AG04449 (cell line): ENCODE measurements around the gene CDK8.

ENCODE experiments used
- CTCF ChIA-PET: fragments of 350-600 bp; formaldehyde crosslinking; extraction: SDS; loops from one replicate; lab custom pipeline; 2021; ENCODE audit warnings: antibody characterized with exemption; lab: Yijun Ruan, JAX
- POLR2A ChIA-PET: fragments of 400-600, 350-600 bp; formaldehyde crosslinking; extraction: SDS; loops from one replicate; lab custom pipeline; 2020; ENCODE audit warnings: antibody characterized with exemption, inconsistent platforms; lab: Yijun Ruan, JAX
- DNase-seq: peaks from one replicate; pipeline ENCODE4 v3.0.0-alpha.2; 2010; ENCODE audit warnings: low read depth, low spot score
- H3K4me3 ChIP-seq: 2 replicates; pipeline ENCODE4 v1.5.1; 2011; ENCODE audit warnings: low read depth, mild to moderate bottlenecking, control low read depth, low read length
- TF ChIP-seq, protein P1 (sequence below): IDR thresholded peaks from one replicate; pipeline ENCODE4 v1.5.1; 2011; ENCODE audit warnings: mild to moderate bottlenecking, moderate library complexity, low read length, control low read depth, inconsistent platforms; ENCODE audit not compliant: insufficient read depth; ENCODE audit errors: missing control alignments

CDK8 gene

DNA sequence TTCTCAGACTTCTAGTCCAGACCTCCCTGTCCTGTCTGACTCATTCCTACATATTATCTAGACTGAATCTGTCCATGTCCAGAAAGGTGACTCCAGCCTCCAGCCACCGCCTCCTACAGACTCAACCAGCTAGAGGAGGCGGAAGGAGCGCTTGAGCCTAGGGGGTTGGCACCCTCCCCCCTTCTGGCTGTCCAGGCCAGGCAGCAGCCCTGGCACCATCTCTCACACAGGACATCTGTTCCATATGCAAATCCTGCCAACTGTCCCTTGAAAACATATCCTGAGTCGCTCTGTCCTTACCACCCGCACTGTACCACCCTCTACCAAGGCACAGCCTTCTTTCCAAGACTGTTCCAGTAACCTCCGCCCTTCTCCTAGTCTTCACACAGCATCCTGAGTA is 152.9 kb downstream of the CDK8 start:
- TF ChIP-seq, protein P1, sequence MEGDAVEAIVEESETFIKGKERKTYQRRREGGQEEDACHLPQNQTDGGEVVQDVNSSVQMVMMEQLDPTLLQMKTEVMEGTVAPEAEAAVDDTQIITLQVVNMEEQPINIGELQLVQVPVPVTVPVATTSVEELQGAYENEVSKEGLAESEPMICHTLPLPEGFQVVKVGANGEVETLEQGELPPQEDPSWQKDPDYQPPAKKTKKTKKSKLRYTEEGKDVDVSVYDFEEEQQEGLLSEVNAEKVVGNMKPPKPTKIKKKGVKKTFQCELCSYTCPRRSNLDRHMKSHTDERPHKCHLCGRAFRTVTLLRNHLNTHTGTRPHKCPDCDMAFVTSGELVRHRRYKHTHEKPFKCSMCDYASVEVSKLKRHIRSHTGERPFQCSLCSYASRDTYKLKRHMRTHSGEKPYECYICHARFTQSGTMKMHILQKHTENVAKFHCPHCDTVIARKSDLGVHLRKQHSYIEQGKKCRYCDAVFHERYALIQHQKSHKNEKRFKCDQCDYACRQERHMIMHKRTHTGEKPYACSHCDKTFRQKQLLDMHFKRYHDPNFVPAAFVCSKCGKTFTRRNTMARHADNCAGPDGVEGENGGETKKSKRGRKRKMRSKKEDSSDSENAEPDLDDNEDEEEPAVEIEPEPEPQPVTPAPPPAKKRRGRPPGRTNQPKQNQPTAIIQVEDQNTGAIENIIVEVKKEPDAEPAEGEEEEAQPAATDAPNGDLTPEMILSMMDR: no peak
- no peak overlapping the region for H3K4me3 ChIP-seq
- DNase-seq: no peak
- ChIA-PET POLR2A (no interaction called here), CTCF (no interaction called here)

DNA sequence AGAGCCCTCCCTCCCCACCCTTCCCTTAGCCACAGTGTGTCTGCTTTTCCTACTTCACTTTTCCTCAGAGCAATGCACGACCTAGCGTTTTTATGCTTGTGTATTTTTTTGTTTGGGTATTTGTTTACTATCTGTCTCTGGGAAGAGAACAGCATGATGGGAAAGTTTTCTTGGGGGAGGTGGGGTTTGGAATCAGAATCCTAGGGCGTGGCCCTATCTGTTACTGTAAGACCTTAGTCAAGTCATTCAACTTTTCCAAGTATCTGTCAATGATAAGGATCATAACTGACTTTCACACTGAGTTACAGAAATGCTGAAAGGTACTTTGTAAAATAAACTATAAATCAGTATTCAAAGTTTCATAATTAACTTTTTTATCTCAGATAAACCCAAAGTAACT is 157.3 kb downstream of the CDK8 start:
- CTCF ChIA-PET: interaction anchor here (1.2 kb wide), 1 partner anchor 226 kb away, joined by 3 read pairs; no protein-coding TSS in a partner anchor
- no peak for DNase-seq
- POLR2A ChIA-PET: no interaction called here
- TF ChIP-seq, protein P1: no peak
- H3K4me3 ChIP-seq: no peak overlapping the region

DNA sequence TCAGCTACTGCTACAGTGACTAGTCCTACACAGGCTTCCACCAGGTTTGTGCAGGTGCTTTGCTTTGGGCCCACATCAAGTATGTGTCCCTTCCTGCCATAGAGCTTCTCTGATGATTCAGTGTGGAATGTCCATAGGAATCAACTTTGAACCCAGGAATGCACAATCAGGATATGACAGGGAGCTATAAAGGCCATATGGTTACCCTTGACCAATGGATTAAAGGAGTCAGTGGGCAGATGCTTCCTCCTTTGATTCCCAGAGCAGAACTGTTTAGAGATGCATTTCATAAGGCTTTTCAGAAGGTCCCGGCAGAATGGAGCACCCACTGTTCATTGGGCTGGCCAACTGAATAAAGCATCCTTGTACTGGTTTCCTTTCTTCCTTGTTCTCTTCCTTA is 158.3 kb downstream of the CDK8 start:
- CTCF ChIA-PET: interaction anchor here (1.2 kb wide), 1 partner anchor 227 kb away, joined by 3 read pairs; no protein-coding TSS in a partner anchor
- no peak overlapping the region for H3K4me3 ChIP-seq
- no peak for DNase-seq
- TF ChIP-seq, protein P1: no peak
- POLR2A ChIA-PET: no interaction called here

DNA sequence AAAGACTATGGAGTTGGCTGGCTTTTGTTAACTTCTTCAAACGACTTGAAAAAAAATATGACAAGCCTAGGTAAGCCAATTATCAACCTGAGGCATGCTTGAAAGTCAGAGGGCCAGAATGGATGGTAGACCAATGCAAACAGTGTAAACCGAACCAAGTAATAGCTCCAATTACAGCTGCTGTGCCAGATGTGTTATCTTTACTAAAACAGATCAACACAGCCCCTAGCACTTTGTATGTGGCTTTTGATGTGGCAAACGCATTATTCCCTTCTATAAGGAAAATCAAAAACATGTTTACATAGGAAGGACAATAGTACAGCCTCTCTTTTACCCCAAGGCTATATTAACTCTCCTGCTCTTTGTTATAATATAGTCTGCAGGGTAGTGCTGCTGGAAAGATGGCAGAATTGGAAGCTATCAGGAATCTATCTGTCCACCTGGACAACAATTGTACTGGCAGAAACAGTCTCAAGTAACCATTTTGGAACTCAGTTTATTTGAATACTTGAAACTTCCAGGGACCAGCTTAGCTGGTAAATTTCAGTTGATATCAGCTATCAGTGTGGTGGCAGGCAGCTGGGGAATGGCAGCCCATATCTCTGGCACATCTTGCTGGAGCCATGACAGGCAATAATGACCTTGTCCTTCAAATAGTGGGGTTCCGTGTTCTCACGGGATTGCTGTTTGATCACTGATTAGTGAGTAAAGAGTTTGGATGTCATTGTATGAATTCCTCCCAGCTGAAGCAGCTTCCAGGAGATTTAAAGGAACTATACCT is 159.2 kb downstream of the CDK8 start:
- TF ChIP-seq, protein P1: no peak
- POLR2A ChIA-PET: interaction anchor here (1.9 kb wide), 1 partner anchor 12 kb away, joined by 6 read pairs; no protein-coding TSS in a partner anchor
- DNase-seq: no peak
- CTCF ChIA-PET: interaction anchor here (1.1 to 1.8 kb wide), 4 partner anchors 10 to 285 kb away, joined by 3 to 4 read pairs (median 4); no protein-coding TSS in a partner anchor
- no peak overlapping the region for H3K4me3 ChIP-seq

DNA sequence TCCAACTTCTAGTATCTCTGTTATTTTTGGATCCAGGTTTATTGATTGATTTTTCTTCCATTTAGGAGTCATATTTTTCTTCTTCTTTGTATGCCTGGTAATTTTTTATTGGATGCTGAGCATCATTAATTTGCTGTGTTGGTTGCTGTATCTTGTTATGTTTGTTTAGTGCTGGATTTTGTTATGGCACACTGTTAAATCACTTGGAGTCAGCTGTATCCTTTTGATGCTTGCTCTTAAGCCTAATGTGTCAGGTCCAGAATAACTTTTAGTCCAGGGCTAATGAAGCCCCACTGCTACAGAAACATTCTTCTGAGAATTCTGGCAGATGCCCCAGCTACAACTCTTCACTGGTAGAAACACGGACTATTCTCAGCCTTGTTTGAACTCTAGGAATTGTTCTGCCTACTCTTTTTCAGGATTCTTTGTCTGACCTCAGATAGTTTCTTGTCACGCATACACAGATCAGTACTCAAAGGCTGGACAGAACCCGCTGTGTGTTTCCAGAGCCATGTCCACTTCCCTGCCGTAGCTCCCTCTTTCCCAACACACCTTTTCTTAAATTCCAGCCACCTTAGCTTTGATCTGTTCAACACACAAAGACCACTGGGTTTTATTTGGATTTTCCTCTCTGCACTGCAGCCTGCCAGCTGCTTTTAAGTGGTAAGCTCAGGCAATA is 166.5 kb downstream of the CDK8 start:
- TF ChIP-seq, protein P1: no peak
- ChIA-PET POLR2A (no interaction called here), CTCF (interaction anchor here (1.0 kb wide), 1 partner anchor 235 kb away, joined by 3 read pairs; no protein-coding TSS in a partner anchor)
- DNase-seq: no peak
- H3K4me3 ChIP-seq: no peak overlapping the region

DNA sequence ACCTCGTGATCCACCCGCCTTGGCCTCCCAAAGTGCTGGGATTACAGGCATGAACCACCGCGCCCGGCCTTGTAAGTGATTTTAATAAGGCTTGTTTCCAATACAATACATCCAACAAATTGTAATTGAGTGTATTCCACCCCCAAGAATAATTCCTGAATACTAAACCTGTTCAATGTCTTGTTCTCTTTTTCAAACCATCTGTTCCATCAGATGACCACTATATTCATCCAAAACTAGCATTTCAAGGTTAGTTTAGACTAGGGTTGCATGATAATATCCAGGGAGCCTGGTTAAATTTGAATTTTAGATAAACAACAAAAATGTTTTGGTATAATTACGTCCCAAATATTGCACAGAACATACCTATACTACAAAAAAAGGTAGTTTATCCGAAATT is 168.1 kb downstream of the CDK8 start:
- ChIA-PET CTCF (no interaction called here), POLR2A (no interaction called here)
- no peak overlapping the region for H3K4me3 ChIP-seq
- TF ChIP-seq, protein P1: no peak
- DNase-seq: no peak
